Kidney epithelial cell (primary cell): ENCODE results near the gene SLC35G6. TPM values are rescaled to one million over a fixed set of nuclear protein-coding genes. Genes with fewer than 3 reads are reported as not detected.

ENCODE experiments used
- DNase-seq: peaks from one replicate; pipeline ENCODE4 v3.0.0-alpha.2; 2010; ENCODE audit warnings: low read depth
- H3K27me3 ChIP-seq: 2 replicates; pipeline ENCODE4 v1.6.0; 2011; ENCODE audit warnings: low read length; ENCODE audit not compliant: control insufficient read depth, insufficient read depth
- H3K36me3 ChIP-seq: 2 replicates; pipeline ENCODE4 v1.5.1; 2011; ENCODE audit warnings: low read length; ENCODE audit not compliant: control insufficient read depth, insufficient read depth
- H3K4me3 ChIP-seq: 2 replicates; pipeline ENCODE4 v1.5.1; 2011; ENCODE audit warnings: low read depth, mild to moderate bottlenecking, control low read depth, low read length
- CTCF ChIP-seq: IDR thresholded peaks from 2 replicates; pipeline ENCODE4 v1.5.1; 2011; ENCODE audit warnings: mild to moderate bottlenecking, moderate library complexity, low read length, control low read depth, inconsistent platforms; ENCODE audit not compliant: insufficient read depth, poor library complexity, severe bottlenecking
- total RNA-seq: library from RNA; depleted of rRNA; stranded (reverse); fragments of >200 nt; gene quantifications from 2 replicates; pipeline ENCODE4 v1.2.3, GENCODE V29; 2015

The SLC35G6 gene
- total RNA-seq, 1 donor from 2014 or later, result not detected

GRCh38 chr17:7437950-7438614 lies 43.2 kb upstream of the SLC35G6 start:
- Histone ChIP-seq H3K4me3 (peak overlapping the region; percentile 39), H3K27me3 (peaks cover 2% of the 10 kb centered on the region), H3K36me3 (no peaks in the 10 kb centered on the region)
- DNase-seq, result no peak
- TF ChIP-seq CTCF, result no peak

GRCh38 chr17:7438656-7439460 lies 42.4 kb upstream of the SLC35G6 start:
- DNase-seq, result no peak
- no peaks in the 10 kb centered on the region for H3K36me3 ChIP-seq
- peak overlapping the region; percentile 51 for H3K4me3 ChIP-seq
- TF ChIP-seq CTCF, result no peak
- peaks cover 2% of the 10 kb centered on the region for H3K27me3 ChIP-seq

GRCh38 chr17:7439462-7440112 lies 41.7 kb upstream of the SLC35G6 start, which contains the start of gene FGF11:
TSS of gene FGF11 (plus strand) at chr17:7439512. CDS start at chr17:7439621, 109 bp downstream.
- H3K36me3 ChIP-seq, result no peaks in the 10 kb centered on the region
- DNase-seq, result no peak
- peak within 1 kb of the TSS; percentile 51 for H3K4me3 ChIP-seq
- H3K27me3 ChIP-seq, result peaks cover 2% of the 10 kb centered on the region
- TF ChIP-seq CTCF, result no peak

DNA sequence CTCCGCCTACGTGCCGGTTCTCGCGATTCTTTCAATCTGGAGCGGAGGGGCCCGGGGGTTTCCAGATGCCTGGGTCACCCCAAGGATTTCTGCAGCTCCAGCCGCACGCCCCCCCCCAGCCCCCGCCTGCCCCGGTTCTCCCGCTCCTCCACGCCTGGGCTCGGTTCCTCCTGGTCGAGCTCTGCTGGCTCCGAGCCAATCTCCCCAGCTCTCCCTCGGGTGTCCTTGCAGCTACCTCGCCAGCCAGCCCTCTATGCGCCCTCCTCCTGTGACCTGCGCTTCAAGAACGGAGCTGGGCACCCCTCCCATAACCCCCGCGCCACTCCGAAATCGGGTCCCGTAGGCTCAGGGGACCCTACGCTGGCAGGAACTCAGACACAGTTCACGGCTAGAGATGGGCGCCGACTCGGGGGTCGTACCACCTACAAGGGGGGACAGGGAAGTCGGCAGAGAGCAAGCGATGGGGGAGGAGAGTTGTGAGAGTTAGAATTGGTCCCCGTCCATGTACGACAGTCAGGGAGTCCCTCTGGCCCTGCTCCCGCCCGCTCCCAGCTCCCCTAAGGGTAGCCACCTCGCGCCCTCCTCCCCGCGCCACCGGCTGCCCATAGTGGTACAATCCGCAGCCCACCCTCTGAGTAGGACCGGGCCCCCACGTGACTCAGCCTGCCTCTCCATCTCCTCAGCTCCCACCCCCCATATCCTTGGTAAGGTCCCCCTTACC lies 41.0 kb upstream of the SLC35G6 start:
- no peak for TF ChIP-seq CTCF
- Histone ChIP-seq H3K36me3 (no peaks in the 10 kb centered on the region), H3K27me3 (peaks cover 2% of the 10 kb centered on the region), H3K4me3 (peak overlapping the region; percentile 51)
- no peak for DNase-seq

DNA sequence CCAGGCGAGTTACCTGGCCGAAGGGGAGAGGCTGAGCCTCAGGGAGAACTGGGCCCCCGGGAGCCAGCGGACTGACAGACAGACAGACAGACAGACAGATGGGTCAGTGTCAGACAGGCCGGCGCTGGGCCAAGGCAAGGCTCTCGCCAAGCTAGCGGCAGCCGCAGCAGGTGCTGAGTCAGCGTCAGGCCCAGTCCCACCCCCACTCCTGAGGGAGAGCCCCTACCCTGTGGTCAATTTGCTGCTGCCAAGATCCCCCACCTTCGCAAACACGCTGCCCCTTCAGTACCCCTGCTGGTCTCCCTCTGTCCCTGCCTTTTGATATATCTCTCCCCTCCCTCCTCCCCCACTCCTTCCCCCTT lies 40.4 kb upstream of the SLC35G6 start:
- peaks cover 2% of the 10 kb centered on the region for H3K27me3 ChIP-seq
- peak overlapping the region; percentile 51 for H3K4me3 ChIP-seq
- H3K36me3 ChIP-seq, result no peaks in the 10 kb centered on the region
- no peak for DNase-seq
- TF ChIP-seq CTCF, result no peak
